Naive thymus-derived CD4-positive, alpha-beta T cell (primary cell): ENCODE measurements around the gene FUT2. TPM values are rescaled to one million over a fixed set of nuclear protein-coding genes. Genes with fewer than 3 reads are reported as not detected.
A peak's percentile ranks its signal among the peaks of the same experiment; 100 is the strongest.

Experiments used
- ATAC-seq: fragments of 150-1000 bp; cut with Tn5 transposase; 2 replicates; pipeline ENCODE4 v1.10.0; 2021; ENCODE audit warnings: mild to moderate bottlenecking, moderate library complexity
- CTCF ChIA-PET: fragments of 350-600 bp; sonication (Branson Sonifier 250); formaldehyde crosslinking; loops from one replicate; lab custom pipeline; 2021; ENCODE audit warnings: antibody characterized with exemption; lab: Charles Lee
- POLR2A ChIA-PET: fragments of 350-600 bp; sonication (Branson Sonifier 250); formaldehyde crosslinking; loops from one replicate; lab custom pipeline; 2021; ENCODE audit warnings: antibody characterized with exemption, inconsistent platforms; lab: Charles Lee
- DNase-seq, 9 donors: peaks; one replicate each; pipeline versions ENCODE4 v3.0.0 to v3.0.0-alpha.2; 2020 to 2022; ENCODE audit warnings: mixed read lengths in 1 of 9
- H3K27ac ChIP-seq: one replicate; pipeline ENCODE4 v1.7.0; 2013; ENCODE audit warnings: mild to moderate bottlenecking, low read depth, low read length, moderate library complexity
- H3K27me3 ChIP-seq, 2 donors: one replicate each; pipeline ENCODE4 v1.7.0; 2013; ENCODE audit warnings: low read length in 2 of 2, mild to moderate bottlenecking in 2 of 2, moderate library complexity in 2 of 2; ENCODE audit not compliant: control insufficient read depth in 2 of 2, insufficient read depth in 2 of 2
- H3K36me3 ChIP-seq, 3 experiments: 1 replicate in 2 of 3; 2 replicates in 1 of 3; pipeline ENCODE4 v1.7.0; 2013; ENCODE audit warnings: low read length in 3 of 3, mild to moderate bottlenecking in 3 of 3, moderate library complexity in 1 of 3; ENCODE audit not compliant: insufficient read depth in 3 of 3, control insufficient read depth in 2 of 3
- H3K4me1 ChIP-seq, 2 donors: one replicate each; pipeline ENCODE4 v1.7.0; 2013; ENCODE audit warnings: low read length in 2 of 2, mild to moderate bottlenecking in 2 of 2, moderate library complexity in 1 of 2; ENCODE audit not compliant: control insufficient read depth in 2 of 2, insufficient read depth in 2 of 2
- H3K4me3 ChIP-seq: 2 replicates; pipeline ENCODE4 v1.7.0; 2013; ENCODE audit warnings: mild to moderate bottlenecking, low read length
- H3K9me3 ChIP-seq, 3 experiments: 1 replicate in 2 of 3; 2 replicates in 1 of 3; pipeline ENCODE4 v1.7.0; 2013; ENCODE audit warnings: low read length in 3 of 3; ENCODE audit not compliant: control insufficient read depth in 2 of 3
- H3K27ac Mint-ChIP-seq, 9 donors: one replicate each; pipeline ENCODE4 v1.8.0; 2020 to 2022; ENCODE audit warnings: mixed read lengths in 9 of 9, mild to moderate bottlenecking in 8 of 9, moderate library complexity in 5 of 9, inconsistent platforms in 2 of 9
- H3K27me3 Mint-ChIP-seq, 5 donors: one replicate each; pipeline ENCODE4 v1.8.0; 2021 to 2022; ENCODE audit warnings: mixed read lengths in 5 of 5, mild to moderate bottlenecking in 1 of 5
- H3K36me3 Mint-ChIP-seq, 5 donors: one replicate each; pipeline ENCODE4 v1.8.0; 2020 to 2022; ENCODE audit warnings: mixed read lengths in 5 of 5, mild to moderate bottlenecking in 3 of 5, inconsistent platforms in 1 of 5
- H3K4me1 Mint-ChIP-seq, 7 donors: one replicate each; pipeline ENCODE4 v1.8.0; 2020 to 2022; ENCODE audit warnings: mixed read lengths in 7 of 7, mild to moderate bottlenecking in 3 of 7, inconsistent platforms in 1 of 7
- H3K4me3 Mint-ChIP-seq, 10 donors: one replicate each; pipeline ENCODE4 v1.8.0; 2020 to 2022; ENCODE audit warnings: mild to moderate bottlenecking in 10 of 10, mixed read lengths in 10 of 10, moderate library complexity in 6 of 10, inconsistent platforms in 2 of 10
- H3K9me3 Mint-ChIP-seq, 11 donors: one replicate each; pipeline ENCODE4 v1.8.0; 2020 to 2022; ENCODE audit warnings: mixed read lengths in 11 of 11, mild to moderate bottlenecking in 4 of 11, inconsistent platforms in 1 of 11, moderate library complexity in 1 of 11
- intact Hi-C, 2 donors: fragments of 100-400 bp; cut with micrococcal nuclease; formaldehyde crosslinking; loops; one replicate each; pipeline ENCODE4 v1.15.1; 2023
- polyA plus RNA-seq, 2 donors: library from polyadenylated mRNA; unstranded; fragments of 300-500 nt; fragmentation: Illumina TruSeq; gene quantifications; one replicate each; pipeline ENCODE4 v1.2.3, GENCODE V29; 2021
- total RNA-seq, 6 experiments: library from RNA in 5 of 6; stranded (reverse) in 5 of 6; gene quantifications; 1 replicate in 5 of 6; 2 replicates in 1 of 6; pipeline ENCODE4 v1.2.3 and lab custom pipeline; 2021 to 2026

Gene FUT2
- total and polyA plus RNA-seq, 7 experiments from 2014 or later = 0.09 to 0.78 TPM; not detected in 5

DNA sequence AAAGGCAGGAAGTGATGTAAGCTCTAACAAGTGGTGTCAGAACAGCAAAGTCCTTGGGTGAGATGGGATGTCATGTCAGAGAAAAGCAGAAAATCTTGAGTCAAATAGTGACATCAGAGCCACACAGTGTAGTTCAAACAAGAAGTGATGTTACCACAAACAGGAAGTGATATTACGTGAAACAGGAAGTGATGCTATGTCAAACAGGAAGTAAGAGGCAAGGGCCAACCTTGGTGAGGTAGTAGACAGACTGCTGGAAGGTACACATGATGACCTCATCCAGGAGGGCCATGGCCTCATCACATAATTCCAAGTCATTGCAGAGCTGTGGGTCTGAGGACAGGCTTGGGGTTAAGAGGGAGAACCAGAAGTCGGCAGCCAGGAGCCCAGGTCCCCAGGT is 30.8 kb downstream of the FUT2 start:
- POLR2A ChIA-PET = interaction anchor here (1.2 to 3.3 kb wide), 3 partner anchors 10 to 13 kb away, joined by 4 to 21 read pairs (median 9); no protein-coding TSS in a partner anchor
- H3K27ac ChIP-seq = no peak overlapping the region
- peak in 6 of 9 donors; percentile 44 to 74 (median 64) for DNase-seq

DNA sequence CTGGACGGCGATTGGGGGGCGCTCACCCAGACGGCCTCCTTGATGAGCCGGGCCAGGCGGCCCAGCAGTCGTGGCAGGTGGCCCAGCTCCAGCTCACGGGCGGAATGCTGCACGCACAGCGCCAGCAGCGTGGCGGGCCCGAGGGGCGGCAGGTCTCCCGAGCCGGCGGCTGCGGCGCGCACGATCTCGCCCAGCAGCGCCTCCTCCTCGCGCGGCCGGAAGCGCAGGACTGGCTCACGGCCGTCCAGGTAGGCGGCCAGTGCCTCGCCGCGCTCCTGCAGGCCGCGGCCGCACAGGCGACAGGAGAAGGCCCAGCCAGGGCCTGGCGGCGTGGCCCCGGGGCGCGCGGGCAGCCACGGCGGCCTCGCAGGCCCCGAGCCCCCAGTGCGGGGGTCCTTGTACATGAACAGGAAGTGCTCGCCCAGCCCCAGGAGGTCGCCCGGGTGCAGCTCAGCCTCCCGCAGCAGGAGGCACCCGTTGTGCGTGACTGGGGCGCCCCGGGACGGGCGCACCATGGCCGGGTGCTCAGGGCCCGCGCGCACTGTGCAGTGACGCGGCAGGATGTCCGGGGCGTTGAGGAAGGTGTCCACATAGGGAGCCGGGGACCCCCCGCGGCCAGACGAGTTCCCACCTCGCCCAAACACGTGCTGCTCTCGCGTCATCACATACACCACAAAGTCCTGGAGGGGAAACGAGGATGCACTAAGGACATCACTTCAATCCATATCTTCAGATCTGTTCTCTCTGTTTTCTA is 33.3 kb downstream of the FUT2 start:
- no peaks in the 10 kb centered on the region for H3K36me3 ChIP-seq
- ChIA-PET POLR2A (no interaction called here), CTCF (no interaction called here)
- peaks cover 0 to 9% (median 0%) of the 10 kb centered on the region in 5 donors for H3K27me3 Mint-ChIP-seq
- H3K27ac ChIP-seq = no peak overlapping the region
- peaks cover 9 to 29% (median 21%) of the 10 kb centered on the region in 5 donors for H3K36me3 Mint-ChIP-seq
- peaks cover 0 to 10% (median 0%) of the 10 kb centered on the region in 3 experiments for H3K9me3 ChIP-seq
- no peak overlapping the region for H3K4me3 ChIP-seq
- intact Hi-C loops = loop anchor here in 1 of 2 donors (10.0 kb wide), 1 partner anchor 1146 kb away; the partner anchor contains the start of genes AKT1S1 and TBC1D17
- H3K4me3 Mint-ChIP-seq = no peak overlapping the region
- no peaks in the 10 kb centered on the region for H3K27me3 ChIP-seq
- no peak for ATAC-seq
- peaks cover 19 to 28% (median 26%) of the 10 kb centered on the region in 7 donors for H3K4me1 Mint-ChIP-seq
- peaks cover 0 to 19% of the 10 kb centered on the region in 2 donors for H3K4me1 ChIP-seq
- no peak overlapping the region for H3K27ac Mint-ChIP-seq
- no peak for DNase-seq
- peaks cover 0 to 25% (median 15%) of the 10 kb centered on the region in 11 donors for H3K9me3 Mint-ChIP-seq

More for the DNA sequence above, 30.8 kb downstream of the FUT2 start:
- H3K9me3 Mint-ChIP-seq = peaks cover 0 to 24% (median 15%) of the 10 kb centered on the region in 11 donors
- H3K27ac Mint-ChIP-seq = peak overlapping the region; percentile 67 to 97 (median 88)
- CTCF ChIA-PET = no interaction called here
- H3K27me3 Mint-ChIP-seq = peaks cover 0 to 4% (median 0%) of the 10 kb centered on the region in 5 donors
- H3K4me3 Mint-ChIP-seq = peak overlapping the region in 8 of 10 donors; percentile 19 to 66 (median 52)
- intact Hi-C loops = loop anchor here in 1 of 2 donors (10.0 kb wide), 1 partner anchor 1148 kb away; the partner anchor contains the start of genes AKT1S1 and TBC1D17
- no peak overlapping the region for H3K4me3 ChIP-seq
- H3K27me3 ChIP-seq = no peaks in the 10 kb centered on the region
- H3K4me1 ChIP-seq = peaks cover 0 to 23% of the 10 kb centered on the region in 2 donors
- peaks cover 9 to 28% (median 19%) of the 10 kb centered on the region in 5 donors for H3K36me3 Mint-ChIP-seq
- peak; percentile 77 for ATAC-seq
- peaks cover 21 to 35% (median 26%) of the 10 kb centered on the region in 7 donors for H3K4me1 Mint-ChIP-seq
- no peaks in the 10 kb centered on the region for H3K36me3 ChIP-seq
- H3K9me3 ChIP-seq = peaks cover 0 to 10% (median 0%) of the 10 kb centered on the region in 3 experiments

DNA sequence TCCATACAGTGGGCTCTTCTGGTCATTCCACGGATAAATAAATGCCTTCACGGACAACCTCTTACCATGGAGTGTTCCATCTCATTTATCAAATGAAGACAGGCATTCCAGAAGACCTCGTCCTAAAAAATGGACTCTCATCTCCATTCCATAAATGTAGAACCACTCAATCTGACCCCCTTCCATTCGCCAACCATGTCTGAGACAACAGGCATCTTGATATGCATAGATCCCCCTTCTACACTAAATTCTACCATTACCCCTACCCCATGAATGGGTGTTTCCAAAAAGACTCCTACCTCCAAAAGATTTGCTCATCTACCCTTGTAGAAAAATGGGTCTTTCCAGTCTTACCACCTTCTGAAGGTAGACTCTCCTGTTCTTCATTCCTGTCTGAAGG is 35.7 kb downstream of the FUT2 start:
- Mint-ChIP-seq H3K4me1 (peaks cover 5 to 12% (median 9%) of the 10 kb centered on the region in 7 donors), H3K9me3 (peaks cover 0 to 13% (median 3%) of the 10 kb centered on the region in 11 donors), H3K36me3 (peaks cover 3 to 15% (median 9%) of the 10 kb centered on the region in 5 donors), H3K4me3 (no peak overlapping the region), H3K27me3 (peaks cover 0 to 9% (median 0%) of the 10 kb centered on the region in 5 donors), H3K27ac (peak overlapping the region in 1 of 9 donors; percentile 7)
- no peaks in the 10 kb centered on the region for H3K27me3 ChIP-seq
- no peak overlapping the region for H3K4me3 ChIP-seq
- intact Hi-C loops = no loop called here
- DNase-seq (no peak), ATAC-seq (no peak)
- no peak overlapping the region for H3K27ac ChIP-seq
- ChIA-PET CTCF (no interaction called here), POLR2A (no interaction called here)
- H3K9me3 ChIP-seq = peaks cover 0 to 8% (median 0%) of the 10 kb centered on the region in 3 experiments
- no peaks in the 10 kb centered on the region for H3K36me3 ChIP-seq
- H3K4me1 ChIP-seq = peaks cover 0 to 6% of the 10 kb centered on the region in 2 donors

DNA sequence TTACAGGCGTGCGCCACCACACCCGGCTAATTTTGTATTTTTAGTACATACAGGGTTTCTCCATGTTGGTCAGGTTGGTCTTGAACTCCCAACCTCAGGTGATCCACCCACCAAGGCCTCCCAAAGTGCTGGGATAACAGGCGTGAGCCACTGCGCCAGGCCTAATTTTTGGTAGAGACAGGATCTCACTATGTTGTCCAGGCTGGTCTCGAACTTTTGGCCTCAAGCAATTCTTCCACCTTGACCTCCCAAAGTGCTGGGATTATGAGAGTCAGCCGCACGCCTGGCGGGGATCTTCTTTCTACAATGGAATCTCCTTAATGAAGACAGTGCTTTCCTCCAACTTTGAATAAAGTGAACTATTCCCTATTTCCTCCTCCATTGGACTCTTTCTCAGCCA is 38.9 kb downstream of the FUT2 start:
- Mint-ChIP-seq H3K27me3 (peaks cover 0 to 9% (median 3%) of the 10 kb centered on the region in 5 donors), H3K9me3 (peaks cover 0 to 6% (median 0%) of the 10 kb centered on the region in 11 donors), H3K36me3 (peaks cover 0 to 7% (median 5%) of the 10 kb centered on the region in 5 donors), H3K4me1 (peaks cover 0 to 5% (median 4%) of the 10 kb centered on the region in 7 donors), H3K4me3 (no peak overlapping the region), H3K27ac (no peak overlapping the region)
- POLR2A ChIA-PET = no interaction called here
- Histone ChIP-seq H3K27me3 (no peaks in the 10 kb centered on the region), H3K36me3 (no peaks in the 10 kb centered on the region), H3K27ac (no peak overlapping the region), H3K9me3 (no peaks in the 10 kb centered on the region), H3K4me1 (peaks cover under 1 to 6% of the 10 kb centered on the region in 2 donors), H3K4me3 (no peak overlapping the region)
- ATAC-seq (no peak), DNase-seq (no peak)
- CTCF ChIA-PET = interaction anchor here (0.6 kb wide), 1 partner anchor 905 kb away, joined by 4 read pairs; the partner anchor contains the start of gene RRAS
- intact Hi-C loops = loop anchor here (5.0 kb wide), 3 partner anchors 37 to 242 kb away; partner anchors contain the start of gene FUT2 (in 1 of the 2)

DNA sequence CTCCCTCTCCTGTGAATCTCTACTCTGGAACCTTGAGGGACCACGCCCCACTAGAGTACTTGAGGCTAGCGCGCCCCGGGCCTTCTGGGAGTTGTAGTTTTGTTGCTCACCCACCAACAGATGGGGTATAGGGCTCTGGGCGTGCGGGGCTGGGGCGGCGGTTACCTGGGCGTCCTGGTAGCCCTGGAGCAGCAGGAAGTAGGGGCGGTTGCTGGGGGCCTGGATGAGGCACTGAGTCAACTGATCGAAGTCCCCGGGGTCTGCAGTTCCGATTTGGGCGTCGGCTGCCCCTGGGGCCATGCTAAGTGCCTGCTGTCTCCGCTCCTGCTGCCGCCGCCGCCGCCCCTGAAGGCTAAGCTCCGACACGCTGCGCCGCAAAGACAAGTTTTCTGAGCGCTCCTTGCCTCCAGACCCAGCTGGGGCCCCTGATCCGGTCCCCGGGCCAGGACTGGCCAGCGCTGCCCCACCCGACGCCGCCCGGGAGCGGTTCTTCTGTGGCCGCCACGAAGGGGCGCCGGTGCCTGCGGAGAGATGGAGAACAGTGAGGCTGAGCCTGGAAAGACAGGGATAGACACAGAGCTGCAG is 39.4 kb downstream of the FUT2 start:
- H3K4me1 Mint-ChIP-seq = peaks cover 0 to 10% (median 6%) of the 10 kb centered on the region in 7 donors
- ChIA-PET CTCF (interaction anchor here (0.7 kb wide), 1 partner anchor 340 kb away, joined by 4 read pairs; no protein-coding TSS in a partner anchor), POLR2A (interaction anchor here (0.6 kb wide), 1 partner anchor 46 kb away, joined by 3 read pairs; no protein-coding TSS in a partner anchor)

More for the DNA sequence above, 39.4 kb downstream of the FUT2 start:
- Histone ChIP-seq H3K4me1 (peaks cover 4 to 11% of the 10 kb centered on the region in 2 donors), H3K36me3 (no peaks in the 10 kb centered on the region), H3K27ac (no peak overlapping the region), H3K4me3 (no peak overlapping the region), H3K9me3 (no peaks in the 10 kb centered on the region), H3K27me3 (no peaks in the 10 kb centered on the region)
- no peak overlapping the region for H3K4me3 Mint-ChIP-seq
- H3K36me3 Mint-ChIP-seq = peaks cover 0 to 7% (median 5%) of the 10 kb centered on the region in 5 donors
- no peak for DNase-seq
- peaks cover 0 to 6% (median 0%) of the 10 kb centered on the region in 11 donors for H3K9me3 Mint-ChIP-seq
- peaks cover 0 to 9% (median 6%) of the 10 kb centered on the region in 5 donors for H3K27me3 Mint-ChIP-seq
- ATAC-seq = no peak
- intact Hi-C loops = loop anchor here (5.0 kb wide), 3 partner anchors 38 to 243 kb away; partner anchors contain the start of gene FUT2 (in 1 of the 2)
- H3K27ac Mint-ChIP-seq = no peak overlapping the region
